Retina (tissue), 1 donor: ENCODE data around the gene EXTL1.
A peak's percentile ranks its signal among the peaks of the same experiment; 100 is the strongest.

Experiments used
- DNase-seq: peaks from one replicate; pipeline ENCODE4 v3.0.0-alpha.2; 2016

EXTL1 gene

DNA sequence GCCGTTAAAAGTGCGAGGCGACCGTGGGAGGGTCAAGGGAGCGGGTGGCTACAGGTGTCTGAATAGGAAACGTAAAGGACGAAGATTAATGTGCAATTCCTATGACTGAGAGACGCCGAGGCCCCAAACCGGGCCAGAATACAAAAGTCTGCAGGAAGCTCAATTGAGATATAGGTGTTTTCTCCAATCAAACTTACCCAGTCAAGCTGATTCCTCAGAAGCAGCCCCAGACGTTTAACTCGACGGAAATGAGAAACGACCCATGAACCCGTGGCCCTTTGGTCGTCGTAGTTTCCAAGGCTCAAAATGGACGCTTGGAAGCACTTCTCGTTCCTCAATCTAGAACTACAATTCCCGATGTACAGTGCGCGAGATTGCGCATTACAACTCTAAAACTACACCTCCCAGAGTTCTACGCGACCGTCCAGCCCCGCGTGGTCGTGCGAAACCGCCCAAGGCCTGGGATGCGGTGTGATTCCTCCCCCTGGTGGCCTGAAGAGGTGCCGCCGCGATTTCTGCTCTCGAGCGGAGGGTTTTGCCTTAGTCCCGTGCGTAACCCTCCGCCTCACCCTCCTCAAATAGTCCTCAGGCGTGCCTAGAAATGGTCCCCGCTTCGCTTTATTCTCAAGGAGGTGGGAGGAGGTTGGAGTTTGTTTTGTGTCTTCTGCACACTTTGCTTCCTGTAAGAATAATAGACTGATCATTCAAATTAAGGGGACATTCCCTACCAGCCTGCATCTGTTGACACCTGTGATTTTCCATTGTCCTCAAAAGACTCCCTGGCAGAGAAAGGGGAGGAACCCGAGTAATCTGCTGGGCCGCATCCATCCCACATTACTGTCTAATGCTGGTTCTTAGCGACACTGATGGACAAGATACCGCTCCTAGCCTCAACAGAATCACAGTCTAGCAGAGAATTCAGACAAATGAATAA is 23.5 kb upstream of the EXTL1 start, which contains the start of gene PAFAH2:
PAFAH2 (minus strand) TSS at position 236 of the 934 bp plus-strand sequence. CDS start 7,247 bp downstream, outside the sequence.
- DNase-seq: peak; percentile 99

DNA sequence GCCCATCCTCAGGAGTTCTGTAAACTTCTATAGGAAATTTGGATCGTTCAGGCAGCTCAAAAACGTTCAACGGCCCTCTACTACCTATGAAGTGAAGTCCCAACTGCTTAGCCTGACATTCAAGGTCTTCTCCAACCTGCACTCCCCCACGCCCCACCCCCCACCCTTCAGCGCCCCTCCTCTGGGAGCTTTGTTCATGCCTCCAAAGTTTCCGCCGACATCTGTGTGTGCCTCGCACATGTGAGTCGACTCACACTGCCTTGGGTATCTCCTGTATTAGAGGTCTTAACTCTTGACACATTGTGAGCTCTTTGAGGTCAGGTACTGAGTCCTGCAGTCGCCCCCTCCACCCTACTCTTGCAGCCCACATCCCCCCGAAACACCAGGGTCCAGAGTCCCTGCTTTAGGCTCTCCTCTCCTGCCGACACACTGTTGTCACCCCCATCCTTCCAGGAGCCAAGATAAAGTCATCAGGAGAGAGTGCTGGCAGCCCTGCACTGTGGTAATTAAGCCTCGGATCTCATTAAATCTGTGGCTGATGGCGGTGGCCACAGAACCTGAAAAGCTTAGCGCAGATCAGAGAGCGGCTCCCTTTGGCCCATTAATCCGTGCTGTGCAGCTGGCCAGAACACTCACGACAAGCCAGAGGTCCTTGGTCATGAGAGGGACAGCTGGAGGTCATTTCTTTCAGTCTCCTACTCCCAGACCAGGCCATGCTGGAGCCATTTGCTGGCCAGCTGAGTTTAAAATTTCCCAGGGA is 22.4 kb upstream of the EXTL1 start:
- peak; percentile 60 for DNase-seq

DNA sequence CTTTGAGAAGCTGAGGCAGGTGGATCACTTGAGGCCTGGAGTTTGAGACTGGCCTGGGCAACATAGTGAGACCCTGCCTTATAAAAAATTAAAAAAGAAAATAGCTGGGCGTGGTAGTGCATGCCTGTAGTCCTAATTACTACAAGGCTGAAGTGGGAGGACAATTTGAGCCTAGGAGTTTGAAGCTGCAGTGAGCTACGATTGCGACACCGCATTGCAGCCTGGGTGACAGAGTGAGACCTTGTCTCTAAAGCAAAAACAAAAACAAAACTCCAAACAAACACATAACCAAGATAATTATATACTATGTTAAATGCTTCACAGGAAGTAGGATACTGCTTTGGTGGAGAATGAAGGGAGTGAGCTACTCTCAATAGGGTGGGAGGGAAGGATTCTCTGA is 18.3 kb upstream of the EXTL1 start:
- DNase-seq: no peak

DNA sequence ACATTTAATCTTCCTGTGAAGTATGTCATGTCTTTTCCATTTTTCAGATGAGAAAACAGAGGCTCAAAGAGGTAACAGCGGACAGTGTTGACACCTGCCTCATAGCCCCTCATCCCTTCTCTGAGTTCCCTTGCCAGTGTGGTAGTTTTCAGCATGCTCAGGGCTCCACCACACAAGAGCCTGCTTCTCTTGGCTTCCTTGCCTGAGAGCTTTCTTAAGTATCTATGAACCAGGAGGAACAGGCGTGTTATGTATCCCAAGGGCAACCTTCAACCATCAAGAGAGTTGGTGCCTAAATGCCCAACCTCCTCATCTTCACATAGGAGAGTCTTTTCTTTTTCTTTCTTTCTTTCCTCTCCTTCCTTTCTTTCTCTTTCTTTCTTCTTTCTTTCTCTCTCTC is 17.8 kb upstream of the EXTL1 start:
- no peak for DNase-seq

DNA sequence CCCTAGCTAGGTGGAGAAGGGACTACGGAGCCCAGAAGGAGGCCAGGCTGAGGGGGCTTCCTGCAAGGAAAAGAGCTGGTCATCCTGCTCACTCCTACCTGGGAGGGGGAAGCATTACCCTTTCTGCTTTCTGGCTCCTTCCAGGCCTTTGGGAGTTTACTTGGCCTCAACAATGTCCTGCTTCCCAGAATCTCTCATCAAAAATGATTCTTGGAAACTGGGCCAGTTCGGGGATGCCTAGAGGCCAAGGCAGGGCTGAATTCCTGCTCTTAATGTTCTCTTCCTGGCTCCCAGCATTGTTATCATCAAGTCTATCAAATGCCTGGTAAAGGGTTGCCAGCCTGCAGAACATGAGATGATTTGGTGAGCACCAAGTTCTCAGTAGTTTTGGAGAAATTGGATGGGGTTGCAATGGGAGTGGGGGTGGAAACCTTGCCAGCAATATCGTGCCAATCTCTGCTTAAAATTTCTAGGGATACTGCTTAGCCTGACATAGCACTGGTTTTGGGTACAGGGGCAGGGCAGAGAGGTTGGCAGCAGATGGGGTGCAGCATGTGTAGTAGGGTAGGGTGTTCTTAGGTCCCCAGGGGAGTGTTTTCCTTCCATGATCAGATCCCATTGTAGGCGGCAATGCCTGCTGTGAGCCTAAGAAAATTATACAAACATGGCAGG is 16.0 kb upstream of the EXTL1 start:
- no peak for DNase-seq

DNA sequence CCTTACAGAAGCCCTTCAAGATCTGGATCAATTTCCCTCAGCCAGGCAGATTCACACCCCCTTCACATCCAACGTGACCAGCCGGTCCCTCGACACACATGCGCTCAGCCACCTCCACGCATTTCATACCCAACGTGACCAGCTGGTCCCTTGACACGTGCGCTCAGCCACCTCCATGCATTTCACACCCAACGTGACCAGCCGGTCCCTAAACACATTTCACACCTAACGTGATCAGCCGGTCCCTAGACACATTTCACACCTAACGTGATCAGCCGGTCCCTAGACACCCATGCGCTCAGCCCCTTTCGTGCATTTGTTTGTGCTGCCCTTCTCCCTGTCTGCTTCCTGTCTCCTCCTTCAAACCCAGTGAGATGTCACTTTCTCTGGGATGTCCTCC is 14.9 kb upstream of the EXTL1 start:
- DNase-seq: peak; percentile 26

DNA sequence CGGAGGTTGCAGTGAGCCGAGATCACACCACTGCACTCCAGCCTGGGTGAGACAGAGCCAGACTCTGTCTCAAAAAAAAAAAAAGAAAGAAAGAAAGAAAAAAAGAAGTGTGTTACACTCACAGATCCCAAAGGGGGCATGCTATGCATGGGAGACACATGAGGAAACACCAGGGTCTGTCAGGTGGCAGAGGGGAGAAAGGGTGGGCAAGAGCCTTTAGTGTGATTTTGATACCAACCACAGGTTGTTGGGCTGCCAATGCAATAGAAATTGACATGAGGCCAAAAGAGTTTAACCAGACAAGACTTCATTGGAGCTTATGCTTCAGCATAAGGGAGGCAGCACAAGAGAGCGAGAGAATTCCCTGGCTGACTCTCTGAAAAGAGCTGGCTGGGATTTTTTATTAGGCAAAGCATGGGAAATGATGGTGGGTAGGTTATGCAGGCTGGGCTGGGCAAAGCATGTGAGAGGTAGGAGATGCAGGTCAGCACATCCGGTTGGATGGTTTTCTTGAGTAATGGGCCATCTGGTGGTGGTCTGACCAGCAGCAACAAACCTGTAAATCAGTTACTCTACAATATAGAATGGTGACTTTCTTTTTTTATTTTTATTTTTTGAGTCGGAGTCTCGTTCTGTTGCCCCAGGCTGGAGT is 11.7 kb upstream of the EXTL1 start:
- DNase-seq: peak; percentile 26

DNA sequence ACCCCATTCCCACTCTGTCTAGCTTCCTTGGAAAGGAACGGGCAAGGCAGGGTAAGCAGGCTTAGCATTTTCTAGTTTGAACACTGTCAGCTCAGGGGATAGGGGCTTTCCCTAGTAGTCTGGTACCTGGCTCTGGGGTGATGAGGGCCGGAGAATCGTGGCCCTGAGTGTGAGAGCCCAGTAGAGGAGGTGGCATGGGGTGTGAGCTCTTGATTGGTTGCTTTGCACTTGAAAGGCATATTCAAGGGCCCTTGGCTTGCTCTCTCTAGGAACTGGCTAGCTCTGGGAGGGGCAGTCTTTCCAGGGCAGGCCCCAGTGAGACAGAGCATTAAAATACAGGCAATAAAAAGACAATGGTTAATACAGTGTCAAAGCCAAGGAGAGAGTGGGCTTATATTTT is 10.8 kb upstream of the EXTL1 start:
- DNase-seq: no peak

DNA sequence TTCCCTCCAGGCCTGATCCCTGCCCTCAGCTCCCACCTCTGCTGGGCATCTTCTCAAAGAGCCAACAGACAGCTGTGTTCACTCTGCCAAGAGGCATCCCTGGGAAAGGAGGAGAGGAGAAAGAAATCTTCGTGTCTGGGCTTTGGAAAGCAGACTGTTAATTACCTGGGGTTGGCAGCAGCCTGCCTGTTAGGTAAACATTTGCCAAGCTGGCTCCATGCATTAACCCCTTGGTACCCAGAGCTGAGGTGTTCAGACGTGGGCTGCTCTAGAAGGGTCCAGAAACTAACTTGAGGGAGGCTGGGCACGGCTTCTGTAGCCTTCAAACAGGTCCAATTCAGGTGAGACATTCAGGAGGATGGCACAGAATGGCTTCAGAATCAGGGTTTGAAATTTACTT is 8.7 kb upstream of the EXTL1 start:
- no peak for DNase-seq

DNA sequence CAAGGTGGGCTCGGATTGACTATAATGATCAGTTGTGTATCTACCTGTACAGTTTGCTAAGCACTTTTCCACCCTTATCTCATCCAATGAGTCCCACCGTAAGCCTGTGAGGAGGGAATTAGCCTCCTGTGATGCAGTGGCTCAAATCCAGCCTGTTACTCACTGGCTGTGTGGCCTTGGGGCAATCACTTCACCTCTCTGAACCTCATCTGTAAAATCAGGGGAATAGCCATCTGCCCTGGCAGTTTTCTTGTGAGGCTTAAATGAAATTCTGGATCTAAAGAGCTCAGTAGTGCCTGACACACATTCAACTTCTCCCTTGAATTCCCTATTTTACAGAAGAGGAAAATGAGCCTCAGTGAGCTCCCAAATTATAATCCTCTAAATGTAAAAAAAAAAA is 7.4 kb upstream of the EXTL1 start:
- no peak for DNase-seq

DNA sequence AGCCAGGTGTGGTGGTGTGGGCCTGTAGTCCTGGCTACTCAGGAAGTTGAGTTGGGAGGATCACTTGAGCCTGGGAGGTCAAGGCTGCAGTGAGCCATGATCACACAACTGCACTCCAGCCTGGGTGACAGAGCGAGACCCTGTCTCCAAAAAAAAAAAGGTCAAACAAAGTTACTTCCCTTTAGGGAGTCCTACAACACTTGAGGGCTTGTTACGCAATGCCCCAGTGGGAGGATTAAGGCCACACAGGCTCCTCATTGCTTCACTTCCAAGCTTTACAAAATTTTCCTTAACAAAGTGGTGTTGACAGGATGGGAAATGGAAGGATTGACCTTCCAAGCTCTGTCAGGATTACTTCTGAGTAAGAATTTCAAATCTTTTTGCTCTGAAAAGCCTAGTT is 6.2 kb upstream of the EXTL1 start:
- no peak for DNase-seq

DNA sequence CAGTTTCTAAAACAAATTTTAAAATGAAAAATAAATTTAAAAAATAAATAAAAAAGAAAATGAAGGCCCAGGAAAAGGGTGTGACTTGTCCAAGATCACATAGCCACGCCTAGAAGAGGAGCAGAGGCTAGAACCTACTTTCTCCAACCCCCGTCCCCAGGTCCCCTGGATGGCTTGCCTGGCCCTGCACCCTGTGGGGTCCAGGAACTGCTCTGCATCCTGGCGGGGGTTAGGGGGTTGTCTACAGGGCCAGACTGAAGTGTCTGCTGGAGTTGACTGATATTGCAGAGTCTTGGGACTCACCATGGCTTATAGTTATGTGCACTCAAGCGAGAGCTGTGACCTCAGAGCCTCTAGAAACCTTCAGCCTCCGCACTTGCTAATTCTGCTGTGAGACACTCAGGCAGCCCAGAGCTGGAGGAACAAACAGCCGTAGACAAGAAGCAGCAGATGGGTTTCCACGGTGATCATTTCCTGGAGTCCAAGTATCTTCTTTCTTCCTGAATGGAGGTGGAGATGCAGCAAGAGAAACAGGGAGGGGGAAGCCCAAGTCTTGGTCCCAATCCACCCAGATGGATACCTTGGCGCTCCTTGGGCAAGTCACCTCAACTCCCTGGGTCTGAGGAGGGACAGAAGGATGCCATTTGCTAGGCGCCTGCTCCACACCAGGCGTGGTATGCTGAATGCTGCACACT is 5.2 kb upstream of the EXTL1 start:
- peak; percentile 51 for DNase-seq

DNA sequence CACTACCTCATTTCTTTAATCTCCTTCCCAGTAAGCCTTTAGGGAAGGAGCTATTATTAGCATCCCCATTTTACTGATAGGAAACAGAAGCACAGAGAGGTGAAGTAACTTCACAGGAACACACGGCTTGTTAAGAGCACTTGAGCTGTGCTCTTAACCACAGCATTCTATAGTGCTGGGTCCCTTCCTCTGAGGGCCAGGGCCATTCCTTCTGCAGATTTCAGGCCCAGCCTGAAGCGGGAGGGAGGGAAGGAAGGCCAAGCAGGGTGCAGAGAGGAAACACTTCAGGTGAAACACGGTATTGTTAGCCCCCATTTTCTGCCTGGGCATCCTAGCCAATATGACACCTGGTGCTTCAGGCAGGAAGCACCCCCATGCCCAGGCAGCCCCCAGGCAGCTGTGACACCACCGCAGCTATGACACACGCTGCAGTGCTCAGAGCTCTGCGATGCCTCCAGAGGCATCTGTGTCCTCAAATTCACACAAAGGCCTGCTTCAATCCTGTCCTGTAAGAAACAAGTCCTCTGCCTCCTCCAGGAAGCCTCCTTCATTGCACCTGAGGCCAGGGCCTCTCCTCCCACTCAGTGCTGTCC is 4.5 kb upstream of the EXTL1 start:
- no peak for DNase-seq

DNA sequence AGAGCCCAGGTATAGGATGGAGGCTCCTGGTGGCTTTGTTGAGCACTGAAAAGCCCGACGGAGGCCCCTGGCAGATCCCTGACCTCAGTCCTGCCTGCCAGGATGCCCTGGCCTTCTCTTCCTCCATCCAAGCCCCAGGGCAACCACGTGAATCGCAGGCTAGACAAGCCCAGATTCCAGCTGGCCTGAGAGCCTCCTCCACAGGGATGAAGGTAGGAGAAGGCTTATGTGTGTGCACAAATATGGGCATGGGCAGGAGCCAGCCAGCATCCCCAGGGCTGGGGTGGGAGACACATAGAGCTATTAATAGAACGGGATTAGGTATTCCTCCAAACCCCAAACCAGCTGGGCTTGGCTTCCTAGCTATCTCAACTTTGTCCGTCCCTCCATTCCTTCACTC is 4.0 kb upstream of the EXTL1 start:
- no peak for DNase-seq

DNA sequence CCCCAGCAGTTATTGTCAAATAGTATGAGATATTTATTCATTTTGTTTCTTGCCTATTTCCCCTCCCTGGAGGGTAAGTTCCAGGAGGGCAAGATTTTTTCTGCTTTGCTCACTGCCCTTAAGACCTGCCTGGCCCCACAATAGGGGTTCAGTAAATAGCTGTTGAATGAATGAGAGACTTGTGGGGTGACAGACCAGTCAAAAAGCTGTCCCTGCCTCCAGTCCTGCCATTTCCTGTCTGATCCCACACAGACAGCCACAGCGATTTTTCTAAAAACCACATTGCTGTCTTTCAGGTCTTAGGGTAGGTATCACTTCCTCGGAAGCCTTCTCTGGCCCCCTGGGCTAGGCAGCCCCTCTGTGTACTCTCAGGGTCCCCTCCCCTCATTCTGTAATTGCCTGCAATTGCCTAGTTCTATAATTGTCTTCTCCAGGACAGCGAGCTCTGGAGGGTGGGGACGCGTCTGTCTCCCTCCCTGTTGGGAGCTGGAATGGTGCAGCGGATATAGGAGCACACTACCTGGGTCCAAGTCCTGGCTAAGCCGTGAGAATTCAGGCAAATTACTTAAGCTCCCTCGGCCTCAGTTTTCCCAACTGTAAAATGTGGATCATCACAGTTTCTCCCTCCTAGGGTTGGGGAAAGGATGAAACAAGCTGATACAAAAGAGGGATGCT is 1.8 kb upstream of the EXTL1 start:
- DNase-seq: no peak

DNA sequence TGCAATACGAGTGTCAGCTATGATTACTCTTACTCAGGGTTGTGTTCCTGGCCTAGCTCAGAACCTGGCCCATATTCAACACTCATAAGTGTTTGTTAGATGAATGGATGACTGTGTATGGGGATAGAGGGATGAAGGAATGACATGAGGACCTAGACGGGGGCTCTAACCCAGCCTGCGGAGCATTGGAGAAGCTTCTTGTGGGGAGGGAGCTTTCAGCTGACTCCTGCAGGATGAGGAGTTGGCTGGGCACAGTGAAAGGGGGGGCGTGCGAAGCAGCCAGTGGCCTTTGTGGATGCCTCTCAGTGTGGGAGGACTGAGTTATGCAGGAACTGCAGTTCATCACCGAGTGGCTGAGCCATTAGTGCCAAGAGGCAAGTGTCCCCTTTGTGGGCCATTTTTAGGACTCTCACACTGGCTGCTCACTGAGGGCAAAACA is 1.2 kb upstream of the EXTL1 start:
- DNase-seq: no peak

DNA sequence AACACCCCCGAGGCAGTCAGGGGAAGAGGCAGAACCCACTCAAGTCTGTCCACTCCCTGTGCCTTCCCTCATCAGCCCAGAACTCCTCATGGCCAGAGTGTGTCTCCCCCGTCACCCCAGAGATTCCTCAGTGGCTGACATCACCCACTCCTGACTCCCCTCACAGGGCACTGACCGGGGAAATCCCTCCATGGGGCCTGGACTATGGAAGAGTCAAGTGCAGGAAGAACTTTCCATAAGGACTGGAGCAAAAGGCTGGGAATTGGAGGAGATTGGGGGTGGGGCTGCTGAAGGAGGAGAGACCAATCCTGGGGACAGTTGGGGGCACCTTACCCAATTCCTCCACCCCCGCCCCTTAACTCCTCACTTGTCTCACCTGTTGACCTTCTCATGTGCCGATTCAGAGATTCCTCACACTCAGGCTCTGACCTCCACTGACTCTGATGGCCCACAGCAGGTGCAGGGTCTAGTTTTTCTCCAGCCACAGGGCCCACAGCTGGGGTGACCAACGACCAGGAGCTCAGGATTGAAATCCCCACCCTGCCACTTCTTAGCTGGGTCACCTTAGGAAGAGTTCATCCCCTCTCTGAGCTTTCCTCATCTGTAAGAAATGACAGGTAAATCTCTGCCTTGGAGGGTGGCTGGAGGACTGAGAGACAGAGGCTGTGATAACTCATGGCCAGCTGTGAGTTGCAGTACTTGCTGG is 481 bp upstream of the EXTL1 start:
- DNase-seq: no peak

DNA sequence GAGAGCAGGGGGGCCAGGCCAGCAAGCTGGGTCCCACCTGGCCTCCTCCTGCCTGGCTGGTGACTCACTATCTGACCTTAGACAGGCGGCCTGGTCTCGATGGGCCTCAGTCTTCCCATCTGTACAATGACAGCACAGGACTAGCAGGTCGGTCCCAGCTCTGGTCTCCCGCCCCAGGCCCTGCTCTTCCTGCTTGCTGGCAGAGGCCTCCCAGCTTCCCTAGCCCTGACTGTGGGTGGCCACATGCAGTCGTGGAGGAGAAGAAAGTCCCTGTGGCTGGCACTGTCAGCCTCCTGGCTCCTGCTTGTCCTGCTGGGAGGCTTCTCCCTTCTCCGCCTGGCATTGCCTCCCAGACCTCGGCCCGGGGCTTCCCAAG is 817 bp downstream of the EXTL1 start:
- no peak for DNase-seq

DNA sequence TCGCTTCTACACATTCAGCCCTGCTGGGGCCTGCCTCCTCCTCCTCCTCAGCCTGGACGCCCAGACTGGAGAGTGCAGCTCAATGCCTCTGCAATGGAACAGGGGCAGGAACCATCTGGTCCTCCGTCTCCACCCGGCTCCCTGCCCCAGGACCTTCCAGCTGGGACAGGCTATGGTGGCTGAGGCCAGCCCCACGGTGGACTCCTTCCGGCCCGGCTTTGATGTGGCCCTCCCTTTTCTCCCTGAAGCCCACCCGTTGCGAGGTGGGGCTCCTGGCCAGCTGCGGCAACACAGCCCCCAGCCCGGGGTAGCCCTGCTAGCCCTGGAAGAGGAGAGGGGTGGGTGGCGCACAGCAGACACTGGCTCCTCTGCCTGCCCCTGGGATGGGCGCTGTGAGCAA is 1.4 kb downstream of the EXTL1 start:
- DNase-seq: no peak

DNA sequence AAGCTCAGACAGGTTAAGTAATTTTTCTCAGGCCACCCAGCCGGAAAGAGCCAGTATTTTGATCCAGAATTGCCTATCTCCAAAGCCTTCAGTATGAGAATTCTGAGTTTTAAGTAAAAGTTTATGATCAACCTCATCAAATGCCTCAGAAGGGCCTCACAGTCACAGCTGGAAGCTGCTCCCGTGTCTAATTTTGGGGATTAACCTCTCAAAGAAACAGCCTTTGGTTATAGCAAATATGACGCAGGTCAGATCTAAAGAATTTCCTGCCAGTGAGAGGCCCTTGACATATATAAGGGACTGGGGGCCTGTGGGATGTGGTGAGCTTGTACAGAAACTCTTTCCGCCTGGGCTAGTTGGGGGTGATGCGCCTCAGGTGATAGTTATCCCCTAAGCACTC is 2.3 kb downstream of the EXTL1 start:
- DNase-seq: no peak

DNA sequence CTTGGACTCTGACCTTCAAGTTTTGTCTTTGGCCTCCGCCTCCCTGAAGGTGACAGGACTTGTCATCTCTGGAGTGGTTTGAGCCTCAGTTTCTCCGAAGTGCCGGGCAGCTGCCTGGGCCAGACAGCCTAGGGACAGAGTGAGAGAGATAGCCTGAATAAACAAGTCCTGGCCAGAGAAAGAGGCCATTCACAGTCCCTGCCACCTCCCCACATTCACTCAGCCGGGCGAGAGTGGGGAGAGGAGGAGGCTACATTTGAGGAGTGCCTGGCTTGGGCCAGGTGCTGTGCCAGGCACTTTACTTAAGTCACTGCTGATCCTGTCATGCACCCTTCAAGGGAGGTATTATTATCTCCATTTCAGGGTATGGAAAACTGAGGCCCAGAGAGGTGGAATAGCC is 3.5 kb downstream of the EXTL1 start:
- DNase-seq: no peak
